Measurements from ENCODE around the gene STX5.
"Not testable (repeated sequence)": the region's sequence is repeated elsewhere in the genome, so short reads cannot be mapped to it uniquely, and the experiment has no call there.

The STX5 gene

DNA sequence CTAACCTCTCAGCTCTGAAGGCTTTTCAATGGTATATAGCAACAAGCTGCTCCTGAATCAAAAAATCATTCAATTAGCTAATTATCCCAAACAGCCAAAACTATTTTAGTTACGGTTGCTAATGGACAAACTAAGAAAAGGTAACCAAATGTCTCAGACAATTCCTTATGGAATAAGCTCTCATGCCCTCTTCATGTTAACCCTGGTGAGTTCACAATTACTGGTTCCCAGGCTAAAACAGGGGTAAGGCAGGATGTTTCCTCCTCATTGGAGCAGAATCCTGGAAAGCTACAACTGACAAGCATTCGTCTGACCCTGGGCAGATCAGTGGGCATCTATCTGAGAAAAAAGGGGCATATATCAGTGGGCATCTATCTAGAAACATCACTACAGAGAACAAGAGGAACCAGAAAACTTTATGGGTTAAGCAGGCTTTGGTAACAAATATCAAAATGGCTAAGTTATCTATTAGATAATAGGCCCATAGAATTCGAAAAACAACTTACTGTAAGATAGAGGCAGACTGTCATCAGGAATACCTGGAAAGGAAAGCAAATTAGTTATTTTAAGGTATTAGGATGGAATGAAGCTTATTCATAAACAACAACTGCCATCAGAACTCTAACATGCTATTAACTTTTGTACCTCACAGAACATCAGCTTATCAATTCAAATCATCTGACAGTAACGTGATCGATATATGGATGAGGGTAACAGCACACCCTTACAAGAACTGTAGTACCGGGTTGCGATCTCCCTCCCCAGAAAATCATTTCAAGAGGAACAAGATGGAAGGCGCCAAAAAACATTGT, 22.4 kb upstream of the STX5 start:
- DNase-seq (ENCODE audit: low spot score) = no peak

DNA sequence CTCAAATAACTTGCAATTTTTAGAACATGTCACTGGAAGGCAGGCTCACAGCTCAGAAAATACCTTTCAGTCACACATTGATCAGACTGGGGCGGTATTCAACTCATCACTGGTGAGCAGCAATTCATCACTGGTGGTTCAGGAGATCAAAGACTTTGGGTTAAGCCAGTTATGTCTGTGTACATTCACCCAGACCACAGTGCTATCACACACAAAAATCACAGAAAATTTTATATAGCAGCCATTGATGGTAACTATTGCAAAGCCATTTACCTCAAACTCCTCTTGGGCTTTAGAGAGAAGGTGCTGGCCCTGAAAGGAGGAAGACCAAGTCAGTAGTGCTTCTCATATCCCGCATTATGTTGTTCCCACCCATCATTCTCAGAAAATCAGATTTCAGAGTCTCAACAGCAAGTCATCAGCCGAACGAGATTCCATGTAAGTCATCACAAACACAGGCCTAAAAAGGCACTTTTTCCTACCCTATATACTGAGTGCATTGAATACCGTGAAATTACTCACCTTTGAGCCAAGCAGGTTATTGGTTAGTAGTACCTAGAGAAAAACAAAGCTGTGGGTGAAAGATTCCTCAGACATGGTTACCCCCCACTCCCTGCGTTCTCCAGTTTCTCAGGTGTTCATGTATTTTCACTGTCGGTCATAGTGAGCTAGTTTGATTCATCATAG, 21.6 kb upstream of the STX5 start:
- DNase-seq (ENCODE audit: low spot score) = no peak

DNA sequence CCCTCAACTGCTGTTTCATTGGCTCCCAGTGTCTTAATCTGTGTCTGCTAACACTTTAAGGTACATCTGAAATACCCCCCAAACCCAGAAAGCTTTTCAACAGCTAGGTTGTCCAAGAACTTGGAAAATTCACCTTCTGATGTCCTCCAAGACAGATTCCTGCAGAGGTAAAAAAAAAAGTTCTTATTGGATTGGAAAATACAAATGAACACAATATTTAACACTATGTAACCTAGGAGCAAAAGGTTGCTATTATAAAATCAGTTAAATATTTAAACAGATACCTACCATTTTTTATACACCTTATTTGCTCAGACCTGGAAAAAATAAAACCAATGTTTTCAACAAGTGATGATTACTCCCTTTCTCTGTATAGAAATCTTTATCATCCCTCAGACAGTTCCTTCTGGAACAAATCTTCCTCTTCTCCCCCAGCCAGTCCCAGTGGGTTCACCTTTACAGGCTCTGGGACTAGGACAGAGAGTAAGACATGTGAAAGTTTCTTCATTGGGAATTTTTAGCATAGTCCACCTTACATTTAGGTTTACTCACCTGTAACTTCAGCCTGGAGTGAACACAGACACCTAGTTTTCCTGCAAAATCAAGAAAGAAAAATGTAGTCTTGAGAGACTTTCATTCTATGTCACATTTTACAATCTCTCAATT, 20.8 kb upstream of the STX5 start:
- DNase-seq (ENCODE audit: low spot score) = no peak

DNA sequence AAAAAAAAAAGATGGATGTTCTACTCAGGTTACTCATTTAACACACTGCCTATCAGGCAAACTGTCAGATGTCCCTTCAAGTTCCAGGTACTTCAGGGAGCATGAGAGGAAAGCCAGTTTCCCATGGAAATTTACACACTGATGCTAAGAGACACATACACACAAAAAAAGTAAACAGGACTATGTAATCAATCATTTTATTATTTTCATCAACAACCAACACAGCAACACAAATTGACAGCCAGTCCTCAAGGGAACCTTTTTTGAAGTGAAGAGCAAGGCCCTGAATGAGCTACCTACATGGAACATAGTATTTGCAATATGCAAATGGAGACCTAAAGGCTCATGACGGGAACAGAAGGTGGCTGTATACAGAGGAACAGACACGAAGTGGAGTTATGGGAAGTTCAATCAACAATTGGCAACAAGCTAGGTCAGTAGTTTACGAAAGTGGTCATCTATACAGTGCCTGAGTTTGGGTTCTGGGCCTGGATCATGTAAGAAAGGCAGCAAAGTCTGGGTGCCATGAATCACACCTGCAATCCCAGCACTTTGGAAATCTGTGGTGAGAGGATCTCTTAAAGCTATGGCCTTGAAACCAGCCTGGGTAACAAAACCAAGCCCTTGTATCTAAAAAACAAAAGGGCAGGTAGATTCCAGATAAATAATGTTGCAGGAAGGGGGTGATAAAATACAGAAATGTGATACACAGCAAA, 20.1 kb upstream of the STX5 start:
- no peak for DNase-seq (ENCODE audit: low spot score)

DNA sequence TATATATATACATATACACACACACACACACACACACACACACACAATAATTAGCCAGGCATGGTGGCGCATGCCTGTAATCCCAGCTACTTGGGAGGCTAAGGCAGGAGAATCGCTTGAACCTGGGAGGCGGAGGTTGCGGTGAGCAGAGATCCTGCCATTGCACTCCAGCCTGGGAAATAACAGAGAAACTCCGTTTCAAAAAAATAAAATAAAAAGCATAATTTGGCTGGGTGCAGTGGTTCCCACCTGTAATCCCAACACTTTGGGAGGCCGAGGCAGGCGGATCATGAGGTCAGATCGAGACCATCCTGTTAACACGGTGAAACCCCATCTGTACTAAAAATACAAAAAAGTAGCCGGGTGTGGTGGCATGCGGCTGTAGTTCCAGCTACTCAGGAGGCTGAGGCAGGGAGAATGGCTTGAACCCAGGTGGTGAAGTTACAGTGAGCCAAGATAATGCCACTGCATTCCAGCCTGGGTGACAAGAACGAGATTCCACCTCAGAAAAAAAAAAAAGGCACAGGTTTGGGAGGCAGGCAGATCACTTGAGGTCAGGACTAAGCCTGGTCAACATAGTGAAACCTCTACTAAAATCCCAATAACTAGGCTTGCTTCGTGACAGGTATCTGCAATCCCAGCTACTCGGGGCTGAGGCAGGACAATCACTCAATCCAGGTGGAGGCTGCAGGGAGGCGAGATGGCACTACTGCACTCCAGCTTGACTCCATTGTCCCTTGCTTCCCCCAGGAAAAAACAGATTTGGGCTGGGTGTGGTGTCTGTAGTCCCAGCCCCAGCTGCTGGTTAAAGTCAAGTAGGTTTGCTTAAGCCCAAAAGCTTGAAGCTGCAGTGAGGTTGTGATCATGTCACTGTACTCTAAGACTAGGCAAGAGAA, 19.3 kb upstream of the STX5 start:
- DNase-seq (ENCODE audit: low spot score) = no peak

DNA sequence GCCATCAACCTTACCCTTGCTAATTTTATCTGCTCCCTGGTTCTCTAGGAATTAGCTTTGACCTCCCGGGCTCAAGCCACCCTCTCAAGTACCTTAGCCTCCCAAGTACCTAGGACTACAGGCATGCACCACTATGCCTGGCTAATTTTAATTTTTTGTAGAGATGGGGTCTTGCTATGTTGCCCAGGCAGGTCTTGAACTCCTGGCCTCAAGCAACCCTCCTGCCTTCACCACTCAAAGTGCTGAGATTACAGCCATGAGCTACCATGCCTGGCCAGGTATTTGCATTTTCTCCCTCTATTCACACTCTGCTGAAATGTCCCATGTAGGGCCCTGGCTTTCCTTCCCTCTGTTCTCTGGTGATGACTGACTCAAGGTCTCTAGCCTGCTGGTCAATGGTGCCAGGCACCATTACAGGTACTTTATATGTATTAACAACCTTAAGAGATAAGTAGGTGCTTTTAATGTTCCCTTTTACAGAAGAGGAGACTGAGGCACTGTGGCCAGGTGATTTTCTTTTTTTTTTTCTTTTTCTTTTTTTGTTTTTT, 16.0 kb upstream of the STX5 start:
- DNase-seq (ENCODE audit: low spot score) = no peak

DNA sequence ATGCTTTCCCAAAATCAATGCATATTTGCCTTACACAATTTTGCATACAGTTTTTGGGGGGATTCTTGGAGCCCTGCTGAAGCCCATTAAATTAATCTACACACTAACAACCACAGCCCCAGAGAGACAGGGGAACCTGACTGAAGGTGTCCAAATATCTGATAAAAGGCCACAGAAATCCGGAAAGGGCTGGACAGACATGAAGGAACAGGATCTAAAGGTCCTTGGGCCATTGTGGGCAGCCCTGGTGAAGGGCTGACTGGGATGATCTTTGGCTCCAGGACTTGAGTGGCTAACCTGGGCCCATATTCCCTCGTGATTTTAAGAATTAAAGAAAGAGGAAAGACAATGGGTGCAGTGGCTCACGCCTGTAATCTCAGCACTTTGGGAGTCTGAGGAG, 14.3 kb upstream of the STX5 start:
- DNase-seq (ENCODE audit: low spot score) = no peak

DNA sequence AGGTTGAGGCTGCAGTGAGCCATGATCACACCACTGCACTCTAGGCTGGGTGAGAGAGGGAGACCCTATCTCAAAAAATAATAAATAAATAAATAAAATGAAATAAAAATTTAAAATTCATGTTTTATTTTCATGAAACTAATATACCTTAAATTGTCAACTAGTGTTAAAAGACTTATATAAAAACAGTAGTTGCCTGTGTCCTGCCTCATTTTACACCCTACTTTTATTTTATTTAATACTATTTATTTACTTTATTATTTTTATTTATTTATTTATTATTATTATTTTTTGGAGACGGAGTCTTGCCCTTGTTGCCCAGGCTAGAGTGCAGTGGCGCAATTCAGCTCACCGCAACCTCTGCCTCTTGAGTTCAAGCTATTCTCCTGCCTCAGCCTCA, 12.3 kb upstream of the STX5 start:
- DNase-seq (ENCODE audit: low spot score) = no peak

DNA sequence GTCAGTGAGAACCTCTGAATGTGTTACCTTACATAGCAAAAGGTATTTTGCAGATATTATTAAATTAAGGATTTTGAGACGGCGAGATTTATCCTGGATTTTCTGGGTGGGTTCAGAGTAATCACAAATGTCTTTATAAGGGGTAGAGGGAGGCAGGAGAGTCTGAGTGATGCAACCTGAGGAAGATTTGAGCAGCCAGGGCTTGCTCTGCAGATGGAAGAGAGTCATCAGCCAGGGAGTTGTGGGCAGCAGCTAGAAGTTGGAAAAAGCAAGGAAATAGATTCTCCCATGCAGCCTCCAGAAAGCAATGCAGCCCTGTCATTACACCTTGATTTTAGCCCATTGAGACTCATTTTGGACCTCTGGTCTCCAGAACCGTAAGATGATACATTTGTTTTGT, 11.6 kb upstream of the STX5 start:
- DNase-seq (ENCODE audit: low spot score) = no peak

DNA sequence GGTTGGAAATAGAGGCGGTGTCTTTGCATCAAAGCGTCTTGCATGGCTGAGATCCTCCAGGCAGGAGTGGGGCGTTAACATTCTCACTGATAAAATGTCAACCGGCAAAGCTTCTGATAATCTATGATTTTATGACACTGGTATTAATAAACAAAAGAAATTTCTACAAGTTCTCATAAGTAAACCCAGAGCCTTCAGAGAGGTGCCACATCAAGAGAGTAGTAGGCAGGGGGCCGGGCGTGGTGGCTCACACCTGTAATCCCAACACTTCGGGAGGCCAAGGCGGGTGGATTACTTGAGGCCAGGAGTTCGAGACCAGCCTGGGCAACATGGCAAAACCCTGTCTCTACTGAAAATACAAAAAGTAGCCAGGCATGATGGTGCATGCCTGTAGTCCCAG, 11.0 kb upstream of the STX5 start:
- DNase-seq (ENCODE audit: low spot score) = not testable (repeated sequence)

DNA sequence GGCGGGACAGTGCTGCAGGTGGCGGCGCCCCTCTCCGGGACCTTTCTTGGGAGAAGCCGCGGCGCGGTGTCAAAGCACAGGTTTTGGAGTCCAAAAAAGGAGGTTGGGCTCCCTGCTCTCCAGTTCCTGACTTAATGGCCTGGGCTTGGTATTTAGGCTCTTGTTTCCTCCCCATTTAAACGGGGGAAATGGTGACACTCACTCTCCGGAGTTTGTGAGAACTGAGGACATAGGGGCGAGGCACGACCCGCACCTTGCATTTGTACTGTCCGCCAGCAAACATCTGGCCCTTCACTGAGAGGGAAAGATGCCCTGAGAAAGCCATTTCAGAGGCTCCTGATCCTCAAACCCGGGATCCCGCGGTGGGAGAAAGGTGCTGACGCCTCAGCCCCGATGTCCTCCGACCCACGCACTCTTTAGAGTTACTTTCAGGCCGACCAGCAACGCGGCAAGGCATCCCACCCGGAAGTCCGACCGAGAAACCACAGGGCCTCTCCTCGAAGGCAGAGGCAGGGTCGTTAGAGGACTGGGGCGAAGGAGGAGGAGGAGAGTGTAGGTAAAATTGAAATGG, 10.4 kb upstream of the STX5 start:
- no peak for DNase-seq (ENCODE audit: low spot score)

DNA sequence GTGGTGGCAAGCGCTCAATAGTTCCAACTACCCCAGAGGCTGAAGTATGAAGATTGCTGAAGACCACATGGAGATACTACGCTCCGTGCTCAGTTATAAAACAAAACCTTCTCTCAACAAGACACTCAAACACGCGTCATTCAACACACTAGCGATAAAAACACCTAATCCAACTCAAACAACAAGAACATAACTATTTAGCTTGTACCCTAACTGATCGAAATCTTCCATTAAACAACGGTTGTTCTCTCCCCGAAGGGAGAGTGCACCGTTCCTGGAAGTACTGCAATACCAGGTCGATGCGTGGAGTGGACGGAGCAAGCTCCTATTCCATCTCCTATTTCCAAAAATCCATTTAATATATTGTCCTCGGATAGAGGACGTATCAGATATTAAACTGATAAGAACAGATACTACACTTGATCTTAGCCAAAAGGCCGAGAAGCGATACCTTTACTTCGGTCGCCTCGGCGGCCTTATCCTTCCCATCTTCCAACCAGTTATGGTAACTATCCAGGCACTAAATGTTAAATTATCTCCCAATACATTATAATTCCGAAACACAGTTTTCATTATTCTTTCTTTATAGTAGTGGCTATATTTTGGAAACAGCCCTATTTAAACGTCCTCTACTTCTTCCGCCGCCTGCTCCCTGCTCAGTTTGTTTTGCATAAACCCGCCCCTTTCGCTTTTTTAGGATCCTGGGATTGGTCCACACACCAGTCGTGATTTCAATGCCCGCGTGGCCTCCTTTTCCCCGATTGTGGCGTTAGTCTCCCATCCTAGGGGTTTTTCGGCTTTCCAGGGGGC, 9.7 kb upstream of the STX5 start:
- DNase-seq (ENCODE audit: low spot score) = peak; percentile 99

DNA sequence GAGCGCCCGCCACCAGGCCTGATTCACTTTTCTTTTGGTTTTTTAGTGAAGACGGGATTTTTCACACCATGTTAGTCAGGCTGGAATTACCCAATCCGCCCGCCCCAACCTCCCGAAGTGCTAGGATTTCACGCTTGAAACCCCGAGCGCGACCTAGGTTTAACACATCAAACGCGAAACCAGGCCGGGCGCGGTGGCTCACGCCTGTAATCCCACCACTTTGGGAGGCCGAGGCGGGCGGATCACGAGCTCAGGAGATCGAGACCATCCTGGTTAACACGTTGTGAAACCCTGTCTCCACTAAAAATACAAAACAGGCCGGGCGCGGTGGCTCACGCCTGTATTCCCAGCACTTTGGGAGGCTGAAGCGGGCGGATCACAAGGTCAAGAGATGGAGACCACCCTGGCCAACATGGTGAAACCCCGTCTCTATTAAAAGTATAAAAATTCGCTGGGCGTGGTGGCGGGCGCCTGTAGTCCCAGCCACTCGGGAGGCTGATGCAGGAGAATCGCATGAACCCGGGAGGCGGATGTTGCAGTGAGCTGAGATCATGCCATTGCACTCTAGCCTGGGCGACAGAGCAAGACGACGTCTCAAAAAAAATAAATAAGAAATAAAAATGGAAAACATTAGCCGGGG, 9.0 kb upstream of the STX5 start:
- not testable (repeated sequence) for DNase-seq (ENCODE audit: low spot score)

DNA sequence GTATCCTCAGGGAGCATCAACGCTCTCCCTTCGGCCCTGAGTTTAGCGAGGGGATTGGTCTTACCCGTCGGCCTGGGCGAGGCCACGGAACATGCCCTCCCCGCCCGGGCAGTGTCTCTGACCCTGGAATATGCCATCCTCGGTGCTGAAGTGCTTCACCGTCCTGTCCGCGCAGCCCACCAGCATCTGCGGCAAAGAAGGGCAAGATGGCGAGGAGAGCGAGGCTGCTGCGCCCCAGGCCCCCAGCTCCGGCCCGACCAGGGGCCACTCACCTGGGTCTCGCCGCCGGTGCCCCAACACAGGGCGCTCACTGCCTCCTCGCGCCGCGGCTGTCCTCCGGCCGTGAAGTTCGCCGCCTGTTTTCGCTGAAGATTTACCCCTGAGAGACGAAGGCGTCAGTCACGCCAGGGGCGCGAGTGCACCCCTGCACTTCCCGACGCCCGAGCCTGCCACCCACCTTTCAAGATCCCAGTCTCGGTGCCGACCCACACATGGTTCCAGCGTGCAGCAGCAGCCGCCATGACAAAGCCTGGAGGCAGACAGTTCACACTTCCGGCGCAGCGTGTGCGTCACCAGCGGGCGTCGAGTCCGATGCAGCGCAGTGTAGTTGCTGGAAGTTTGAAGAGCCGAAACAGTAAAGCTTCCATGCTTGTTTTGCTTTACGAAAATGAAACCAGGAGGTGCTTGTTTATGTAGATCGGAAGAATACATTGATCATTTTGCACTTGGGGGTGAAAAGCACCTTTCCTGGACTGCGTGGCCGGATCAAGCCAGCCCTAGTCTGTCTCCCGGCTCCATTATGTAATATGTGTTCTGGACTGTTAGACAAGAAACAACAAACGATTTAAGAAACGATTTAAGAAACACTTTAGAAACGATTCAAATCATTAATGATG, 7.4 kb upstream of the STX5 start, which contains the start of gene WDR74:
WDR74 (minus strand) TSS at position 541 of the 896 bp plus-strand sequence; CDS start at position 521, 20 bp downstream.
- peak; percentile 83 for DNase-seq (ENCODE audit: low spot score)

DNA sequence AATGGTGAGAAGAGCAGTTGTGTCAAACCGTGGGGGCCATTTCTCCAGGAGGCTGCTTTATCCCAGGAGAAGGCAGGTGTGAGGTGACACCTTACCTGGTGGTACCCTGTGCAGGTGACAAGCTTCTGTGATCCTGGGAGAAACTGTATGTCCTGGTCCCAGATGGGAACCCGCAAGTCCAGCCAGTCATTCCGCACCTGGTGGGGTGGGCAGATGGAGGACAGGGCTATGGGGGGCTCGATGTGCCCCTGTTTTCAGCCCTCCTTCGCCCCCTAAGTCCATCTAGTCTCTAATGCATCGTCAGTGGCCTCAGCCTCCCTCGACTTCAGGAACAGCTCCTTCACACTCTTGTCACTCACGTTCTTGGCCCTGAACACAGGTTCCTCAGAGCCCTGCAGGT, 3.5 kb upstream of the STX5 start:
- no peak for DNase-seq (ENCODE audit: low spot score)

DNA sequence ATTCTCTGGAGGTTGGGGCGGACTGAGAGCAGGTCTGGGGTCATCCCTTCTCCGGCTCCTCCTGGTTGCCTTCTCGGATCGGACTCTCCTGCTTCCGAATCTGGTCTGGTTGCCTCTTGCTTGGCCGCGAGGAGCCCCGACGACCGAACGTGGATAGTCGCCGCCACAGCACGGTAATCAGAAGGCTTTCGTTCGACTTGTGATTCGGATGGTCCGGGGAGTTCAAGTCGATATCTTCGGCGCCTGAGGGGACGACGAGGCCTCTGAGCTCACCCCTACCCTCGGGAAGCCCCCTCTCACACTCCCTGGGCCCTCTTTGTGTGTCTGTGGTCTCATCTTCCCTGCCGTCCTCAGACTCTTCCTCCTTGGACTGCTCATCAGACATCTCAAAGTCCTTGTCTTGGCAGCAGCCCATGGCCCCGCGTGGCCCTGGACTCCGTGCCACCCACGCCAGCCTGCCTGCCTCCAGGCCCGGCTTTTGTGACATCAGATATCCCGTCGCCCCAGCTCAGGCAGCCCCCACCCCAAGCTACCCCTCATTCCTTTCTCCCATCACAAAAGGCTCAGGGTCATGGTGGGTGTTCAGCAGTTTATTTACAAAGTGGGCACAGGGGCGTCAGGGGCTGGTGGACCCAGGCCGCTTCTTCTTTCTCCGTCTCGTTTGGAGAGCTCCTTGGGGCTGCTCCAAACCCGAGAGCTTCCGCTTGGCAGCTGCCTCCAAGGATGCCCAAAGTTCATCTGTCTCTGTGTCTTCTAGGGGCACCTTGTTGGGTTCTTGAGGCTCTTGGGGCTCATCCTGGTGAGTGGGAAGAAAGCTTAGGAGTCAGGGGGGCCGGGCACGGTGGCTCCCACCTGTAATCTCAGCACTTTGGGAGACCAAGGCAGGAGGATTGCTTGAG, 734 bp upstream of the STX5 start, which contains the start of gene TEX54:
TEX54 (minus strand) TSS at position 506 of the 899 bp plus-strand sequence.
- DNase-seq (ENCODE audit: low spot score) = no peak

DNA sequence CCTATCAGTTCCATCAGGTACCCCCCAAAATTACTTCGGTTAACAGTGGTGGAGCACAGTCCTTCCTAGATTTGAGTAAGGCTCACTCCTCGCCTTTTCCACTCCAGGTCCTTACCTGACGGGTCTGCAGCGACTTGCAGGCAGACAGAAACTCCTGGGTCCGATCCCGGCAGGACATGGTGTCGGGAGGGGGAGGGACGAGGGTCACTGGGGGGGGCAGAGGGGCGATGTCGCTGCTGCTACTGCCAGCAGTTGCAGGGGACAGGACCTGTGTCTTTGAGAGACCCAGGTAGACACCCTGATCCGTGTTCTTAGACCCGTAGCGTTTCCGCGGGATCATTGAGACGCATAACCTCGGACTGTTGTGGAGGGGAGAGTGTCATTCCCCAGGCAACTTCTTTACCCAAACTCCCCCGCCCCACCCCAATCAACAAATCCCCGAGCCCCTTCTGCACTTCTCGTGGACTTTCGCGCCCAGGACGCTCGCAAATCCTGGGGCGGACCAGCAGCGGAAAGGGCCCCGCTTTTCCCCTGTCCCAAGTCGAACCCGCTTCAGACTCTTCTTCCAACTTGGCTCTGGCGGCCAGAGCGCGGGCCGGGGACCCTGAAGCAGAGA, 839 bp downstream of the STX5 start:
- no peak for DNase-seq (ENCODE audit: low spot score)

Measured in kidney capillary endothelial cell (primary cell).